GM19025 (cell line): ENCODE data around the gene CD244.

Experiments used
- ATAC-seq: cut with Tn5 transposase; IDR thresholded peaks from one replicate; pipeline ENCODE4 v1.9.1; 2021; ENCODE audit warnings: mild to moderate bottlenecking, low read depth, moderate library complexity; ENCODE audit not compliant: unreplicated experiment

The CD244 gene

DNA sequence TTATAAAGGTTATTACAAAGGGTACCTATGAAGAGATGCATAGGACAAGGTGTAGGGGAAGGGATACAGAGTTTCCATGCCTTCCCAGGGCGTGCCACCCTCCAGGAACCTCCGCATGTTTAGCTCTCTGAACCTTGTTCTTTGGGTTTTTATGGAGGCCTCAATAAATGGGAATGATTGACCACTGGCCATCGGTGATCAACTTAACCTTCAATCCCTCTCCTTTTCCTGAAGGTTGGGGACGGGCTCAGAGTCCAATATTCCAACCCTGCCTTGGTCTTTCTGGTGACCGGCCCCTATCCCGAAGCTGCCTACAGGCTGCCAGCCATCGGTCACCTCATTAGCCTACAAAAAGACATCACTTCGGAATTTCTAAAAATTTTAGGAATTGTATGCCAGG lies 11.7 kb downstream of the CD244 start:
- no peak for ATAC-seq

DNA sequence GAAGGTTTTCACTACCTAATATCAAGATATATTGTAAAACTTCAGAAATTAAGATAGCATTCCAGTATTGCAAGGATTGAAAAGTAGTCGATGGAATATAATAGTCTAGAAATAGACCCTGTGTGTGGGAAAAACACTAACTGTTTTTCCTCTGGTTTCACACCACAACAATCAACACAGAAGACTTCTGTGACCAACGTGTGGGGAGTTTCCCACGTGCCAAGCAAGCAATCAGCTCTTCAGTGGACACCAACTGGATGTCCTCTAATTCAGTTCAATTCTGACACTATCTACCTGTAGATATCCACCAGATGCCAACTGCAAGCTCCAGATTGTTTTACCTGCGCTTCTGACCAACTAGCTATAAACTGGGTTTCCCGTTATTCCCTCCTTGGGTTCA lies 12.1 kb downstream of the CD244 start:
- no peak for ATAC-seq

DNA sequence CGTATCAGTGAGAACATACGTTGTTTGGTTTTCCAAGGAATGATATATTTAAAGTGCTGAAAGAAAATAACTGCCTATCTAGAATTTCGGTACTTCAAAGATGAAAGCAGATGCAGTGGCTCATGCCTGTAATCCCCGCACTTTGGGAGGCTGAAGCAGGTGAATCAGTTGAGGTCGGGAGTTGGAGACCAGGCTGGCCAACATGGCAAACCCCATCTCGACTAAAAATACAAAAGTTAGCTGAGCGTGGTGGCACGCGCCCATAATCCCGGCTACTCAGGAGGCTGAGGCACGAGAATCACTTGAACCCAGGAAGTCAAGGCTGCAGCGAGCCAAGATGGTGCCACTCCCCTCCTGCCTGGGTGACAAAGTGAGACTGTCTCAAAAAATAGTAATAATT lies 16.4 kb downstream of the CD244 start:
- no peak for ATAC-seq

DNA sequence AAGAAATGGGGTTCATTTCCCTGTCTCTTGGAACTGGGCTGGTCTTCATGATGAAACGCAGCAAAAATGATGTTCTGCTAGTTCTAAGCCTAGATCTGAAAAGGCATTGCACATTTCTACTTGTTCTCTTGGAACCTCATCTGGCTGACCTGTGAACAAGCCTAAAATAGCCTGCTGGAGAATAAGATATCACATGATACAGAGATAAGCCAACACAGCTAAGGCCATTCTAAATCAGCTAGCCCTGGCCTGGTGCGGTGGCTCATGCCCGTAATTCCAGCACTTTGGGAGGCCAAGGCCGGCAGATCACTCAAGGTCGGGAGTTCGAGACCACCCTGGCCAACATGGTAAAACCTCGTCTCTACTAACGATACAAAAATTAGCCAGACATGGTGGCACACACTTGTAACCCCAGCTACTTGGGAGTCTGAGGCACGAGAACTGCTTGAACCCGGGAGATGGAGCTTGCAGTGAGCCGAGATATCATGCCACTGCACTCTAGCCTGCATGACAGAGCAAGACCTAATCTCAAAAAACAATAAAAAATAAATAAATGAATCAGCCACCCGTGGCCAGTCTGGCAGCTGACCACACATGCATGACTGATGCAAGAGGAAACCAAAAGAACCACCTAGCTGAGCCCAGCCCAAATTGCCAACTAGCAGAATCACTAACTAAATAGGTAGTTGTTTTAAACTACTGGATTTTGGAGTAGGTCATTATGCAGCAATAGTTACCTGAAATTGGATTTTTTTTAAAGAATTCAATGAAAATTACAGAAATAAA lies 18.0 kb downstream of the CD244 start:
- ATAC-seq = no peak

DNA sequence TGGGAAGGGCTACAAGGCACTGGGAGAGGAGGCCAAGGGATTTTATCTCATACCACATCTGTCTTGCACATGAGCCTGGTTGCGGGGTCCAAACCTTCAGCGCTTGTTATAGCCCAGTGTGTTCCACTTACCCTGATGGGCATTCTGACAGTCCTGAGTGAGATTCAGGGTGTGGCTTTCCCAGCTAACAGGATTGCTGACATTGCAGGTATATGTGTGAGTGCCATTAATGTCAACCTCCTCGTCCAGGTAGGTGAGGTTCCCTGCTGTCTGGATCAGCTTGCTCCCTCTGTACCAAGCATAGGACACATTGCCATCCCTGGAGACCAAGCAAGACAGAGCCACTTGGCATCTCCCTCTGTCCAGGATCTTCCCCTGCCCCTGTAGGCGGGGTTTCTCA lies 21.6 kb downstream of the CD244 start:
- ATAC-seq = no peak

DNA sequence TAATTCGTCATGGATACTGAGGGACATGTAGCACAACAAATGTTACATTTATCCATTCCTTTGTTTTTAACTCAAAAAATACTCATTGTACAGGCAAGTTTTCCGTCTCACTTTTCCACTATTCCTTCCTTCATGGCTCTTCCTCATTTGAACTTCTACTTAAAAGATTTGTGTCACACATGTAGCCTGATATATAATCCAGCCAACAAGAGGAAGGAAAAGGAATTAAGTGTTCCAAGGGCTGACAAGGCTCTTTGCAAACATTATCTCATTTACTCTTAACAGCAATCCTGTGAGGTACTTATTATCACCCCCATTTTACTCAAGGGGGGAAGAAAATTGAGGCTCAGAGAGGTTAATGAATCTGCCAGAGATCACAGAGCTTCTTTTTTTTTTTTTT lies 22.9 kb downstream of the CD244 start:
- ATAC-seq = no peak

DNA sequence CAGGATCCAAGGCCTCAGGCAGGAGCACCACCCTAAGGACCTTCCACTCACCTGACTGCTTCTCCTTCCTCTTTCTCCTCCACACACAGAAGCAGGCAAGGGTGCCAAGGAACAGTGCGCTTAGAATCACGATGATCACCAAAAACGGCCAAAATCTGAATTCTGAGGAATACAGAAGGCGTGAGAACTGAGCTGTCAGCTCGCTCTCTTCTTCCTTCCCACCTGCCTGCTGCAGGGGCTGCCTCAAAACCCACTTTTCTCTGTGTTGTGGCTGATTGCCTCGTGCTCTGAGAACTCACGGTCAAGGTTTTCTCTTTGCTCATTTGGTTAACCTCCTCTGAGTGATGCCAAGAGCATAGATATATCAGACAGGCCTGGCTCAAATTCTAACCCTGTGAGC lies 23.8 kb downstream of the CD244 start:
- no peak for ATAC-seq

DNA sequence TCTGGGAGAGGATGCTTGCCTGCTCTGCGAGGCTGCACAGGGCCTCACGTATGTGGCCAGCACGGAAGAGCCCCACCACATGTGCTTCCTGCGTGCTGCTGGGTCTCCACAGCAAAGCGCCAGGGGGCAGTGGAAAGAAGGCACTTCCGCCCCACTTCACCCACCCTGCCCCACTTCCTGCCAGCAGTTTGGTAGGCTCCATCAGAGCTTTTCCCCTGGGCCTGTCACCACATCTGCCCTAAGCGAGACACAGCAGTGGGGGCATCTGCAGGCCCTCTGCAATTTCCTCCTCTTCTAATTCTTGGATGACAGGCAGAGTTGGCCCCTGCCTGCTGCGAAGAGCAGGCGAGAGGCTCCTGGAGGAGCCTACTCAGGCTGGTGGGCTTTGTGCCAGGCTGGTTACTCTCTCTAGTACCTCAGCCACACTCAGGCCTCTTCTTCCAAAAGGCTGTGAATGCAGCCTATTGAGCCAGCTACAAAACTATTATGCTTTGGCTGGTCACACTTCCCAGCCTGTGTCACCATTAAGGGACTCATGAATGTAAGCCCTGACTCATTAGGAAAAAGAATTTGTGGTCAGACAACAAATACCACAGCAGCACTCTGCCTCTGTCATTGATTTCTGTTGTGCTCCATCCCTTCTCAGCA lies 25.0 kb downstream of the CD244 start:
- peak; percentile 66 for ATAC-seq

DNA sequence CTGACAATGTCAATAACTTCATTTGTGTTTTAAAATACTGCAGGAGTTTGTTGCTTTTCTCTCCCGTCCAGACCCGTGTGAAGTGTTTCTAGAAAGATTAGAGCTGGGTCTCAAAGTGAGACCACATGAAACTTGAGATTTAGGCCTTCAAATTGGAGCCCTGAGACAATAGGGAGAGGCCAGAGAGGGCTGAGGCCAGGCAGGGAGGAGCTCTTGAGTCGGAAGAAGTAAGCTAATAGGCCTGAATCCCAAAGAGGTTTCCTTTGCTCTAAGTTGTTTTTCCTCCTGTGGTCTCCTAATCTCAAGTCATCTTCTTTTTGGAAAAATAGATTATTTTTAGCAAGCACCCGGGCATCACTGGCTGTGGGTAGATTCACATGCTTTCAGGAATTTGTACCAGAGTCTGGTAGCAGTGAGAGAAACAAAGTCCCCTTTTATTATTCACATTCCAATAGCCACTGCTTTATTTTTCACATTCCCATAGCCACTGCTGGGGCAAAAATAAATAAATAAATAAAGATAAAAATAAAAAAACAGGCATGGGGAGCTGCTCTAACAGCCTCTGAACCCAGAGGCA lies 25.6 kb downstream of the CD244 start:
- no peak for ATAC-seq

DNA sequence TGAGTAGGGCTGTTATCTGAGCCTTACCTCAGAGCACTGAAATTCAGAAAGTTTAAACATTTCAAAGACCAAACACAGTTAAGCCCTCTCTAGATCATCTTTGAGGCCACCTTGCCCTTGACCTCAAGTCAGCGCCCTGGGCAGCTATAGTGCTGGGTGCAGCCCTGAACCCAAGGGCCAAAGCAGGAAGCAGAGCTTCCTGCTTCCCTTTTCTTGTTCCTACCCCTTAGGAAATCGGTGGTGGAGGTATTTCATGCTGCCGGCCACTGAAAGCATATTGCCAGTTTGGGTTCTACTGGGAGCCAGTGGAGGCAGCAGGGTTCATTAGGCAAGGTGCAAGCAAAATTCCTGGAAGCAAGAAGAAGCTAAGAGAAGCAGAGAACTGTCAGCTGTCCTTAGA lies 26.1 kb downstream of the CD244 start:
- no peak for ATAC-seq

DNA sequence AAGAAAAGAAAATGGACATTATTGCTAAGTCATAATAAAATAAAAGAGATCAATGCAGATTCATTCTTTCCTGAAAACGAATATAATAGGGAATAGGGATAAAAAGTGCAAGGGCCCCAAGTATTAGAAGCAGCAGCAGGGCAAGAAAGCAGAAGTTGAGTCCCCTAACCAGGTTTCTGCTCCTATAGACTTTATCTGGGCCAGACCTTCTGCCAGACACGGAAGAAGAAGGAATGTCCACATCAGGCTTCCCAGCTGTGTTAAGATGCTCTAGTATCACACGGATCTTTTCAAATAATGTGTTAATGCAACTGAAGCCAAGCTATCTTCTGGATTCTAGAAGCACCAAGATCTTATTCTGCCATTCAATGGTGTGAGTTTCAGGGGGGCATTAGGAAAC lies 26.9 kb downstream of the CD244 start:
- no peak for ATAC-seq

DNA sequence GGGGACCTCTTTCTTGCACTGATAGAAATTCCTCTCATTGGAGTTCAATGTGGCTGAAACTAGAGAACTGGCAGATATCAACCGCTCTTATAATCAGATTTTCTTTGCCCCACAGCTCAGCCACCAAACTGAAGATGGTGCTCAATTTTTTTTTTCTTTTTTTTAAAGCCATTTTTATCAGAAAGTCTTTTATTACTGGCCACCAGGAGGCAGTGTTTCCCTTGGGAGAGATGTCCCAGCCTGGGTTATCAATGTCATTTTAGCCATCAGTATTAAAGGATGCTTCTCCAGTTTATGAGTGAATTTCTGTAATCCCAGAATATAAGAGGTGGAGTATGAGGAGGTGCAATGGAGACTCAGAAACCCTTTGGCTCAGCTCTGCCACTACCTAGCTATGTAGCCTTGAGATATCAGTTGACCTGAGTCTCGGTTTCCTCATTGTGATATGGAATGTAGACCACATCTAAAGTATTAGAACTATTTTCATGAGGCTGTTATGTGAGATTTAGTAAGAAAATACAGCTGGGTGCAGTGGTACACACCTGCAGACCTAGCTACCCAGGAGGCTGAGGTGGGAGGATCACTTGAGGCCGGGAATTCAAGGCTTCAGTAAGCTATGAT lies 27.6 kb downstream of the CD244 start:
- no peak for ATAC-seq

DNA sequence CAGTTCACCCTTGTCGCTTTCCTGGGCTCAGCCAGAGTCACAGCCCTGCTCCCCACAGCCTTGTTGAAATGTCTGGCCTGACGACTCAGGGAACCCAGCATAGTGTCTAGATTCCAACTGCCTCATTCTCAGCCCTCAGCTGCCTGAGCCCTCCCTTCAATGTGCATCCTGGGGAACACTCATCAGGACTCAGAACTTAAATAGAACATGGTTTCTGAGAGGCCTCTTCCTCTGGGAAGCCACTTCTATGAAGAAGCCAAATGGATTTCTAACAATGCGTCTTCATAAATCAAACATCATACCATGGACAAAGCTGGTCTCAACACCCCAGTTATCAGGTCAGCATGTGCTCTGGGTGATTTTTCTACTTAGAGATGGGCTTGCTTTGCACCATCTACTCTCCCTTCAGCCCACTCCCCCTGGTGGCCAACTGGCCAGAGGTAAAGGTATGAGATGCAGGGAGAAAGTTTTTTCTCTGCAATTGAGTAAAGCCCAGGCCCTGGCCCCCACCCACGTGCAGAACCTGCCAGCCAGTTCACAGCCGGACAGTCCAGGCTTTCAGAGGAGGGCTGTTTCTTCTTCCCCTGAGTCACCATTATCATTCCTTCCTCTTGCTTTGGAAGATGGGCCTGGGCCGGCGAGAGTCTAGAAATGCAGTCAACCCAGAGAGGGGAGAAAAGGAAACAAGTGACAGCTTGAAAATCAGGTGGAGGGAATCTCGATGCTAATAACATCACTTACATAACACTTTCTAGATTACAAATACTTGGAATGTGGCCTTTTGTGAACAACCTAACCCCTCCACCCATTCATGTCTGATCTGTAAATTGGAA lies 32.1 kb downstream of the CD244 start:
- ATAC-seq = no peak

DNA sequence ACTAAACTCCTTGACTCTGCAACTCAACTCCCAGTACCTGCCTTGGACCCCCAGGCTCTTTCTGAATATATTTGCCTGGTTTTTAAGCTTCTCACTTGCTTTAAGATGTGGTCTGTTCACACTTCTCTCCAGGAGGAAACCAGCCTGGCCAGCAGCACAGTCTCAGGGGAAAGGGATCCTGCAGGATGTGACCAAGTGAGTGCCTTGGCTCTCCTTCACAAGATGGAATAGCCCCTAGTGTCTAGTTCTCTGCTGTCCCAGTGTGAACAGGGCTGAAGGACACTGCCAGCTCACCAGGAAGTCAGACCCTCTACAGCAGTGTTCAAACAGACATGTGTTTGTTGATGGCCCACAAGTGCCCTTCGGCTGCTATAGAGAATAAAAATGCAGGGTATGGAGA lies 32.9 kb downstream of the CD244 start:
- no peak for ATAC-seq

DNA sequence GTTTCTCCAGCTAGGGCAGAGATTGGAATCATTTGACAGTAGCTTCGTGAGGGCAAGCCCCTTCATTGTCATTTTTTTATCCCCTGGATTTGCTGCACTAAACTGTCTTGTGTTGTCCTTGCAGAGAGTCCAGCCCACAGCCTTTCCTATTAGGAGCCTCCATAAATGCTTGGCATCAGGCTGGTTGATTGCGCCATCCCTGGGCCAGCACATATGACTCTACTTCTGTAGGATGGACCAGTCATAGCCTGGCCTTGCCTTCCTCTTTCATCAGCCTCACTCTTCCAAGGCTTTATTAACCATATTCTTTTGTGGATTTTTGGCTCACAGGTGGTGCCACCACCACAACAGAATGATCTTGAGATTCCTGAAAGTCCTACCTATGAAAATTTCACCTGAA lies 35.3 kb downstream of the CD244 start:
- ATAC-seq = no peak

DNA sequence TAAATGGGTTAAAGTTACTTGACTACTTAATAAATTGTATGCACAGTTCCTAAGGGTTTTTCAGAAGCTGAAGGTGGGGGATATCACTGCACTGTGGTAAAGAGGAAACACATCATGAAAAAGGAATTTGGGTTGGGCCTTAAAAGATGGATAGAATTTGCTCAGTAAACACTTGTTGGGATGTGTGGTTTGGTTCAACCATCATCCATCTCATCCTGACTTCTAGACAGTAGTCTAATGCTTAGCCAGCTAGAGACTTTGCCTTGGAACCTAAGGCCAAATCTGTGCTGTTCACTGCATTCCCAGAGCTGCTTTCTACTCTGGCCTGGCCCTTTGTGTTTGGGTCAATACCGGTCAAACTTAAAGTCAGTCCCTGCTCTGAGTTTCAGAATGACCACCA lies 36.1 kb downstream of the CD244 start:
- ATAC-seq = no peak

DNA sequence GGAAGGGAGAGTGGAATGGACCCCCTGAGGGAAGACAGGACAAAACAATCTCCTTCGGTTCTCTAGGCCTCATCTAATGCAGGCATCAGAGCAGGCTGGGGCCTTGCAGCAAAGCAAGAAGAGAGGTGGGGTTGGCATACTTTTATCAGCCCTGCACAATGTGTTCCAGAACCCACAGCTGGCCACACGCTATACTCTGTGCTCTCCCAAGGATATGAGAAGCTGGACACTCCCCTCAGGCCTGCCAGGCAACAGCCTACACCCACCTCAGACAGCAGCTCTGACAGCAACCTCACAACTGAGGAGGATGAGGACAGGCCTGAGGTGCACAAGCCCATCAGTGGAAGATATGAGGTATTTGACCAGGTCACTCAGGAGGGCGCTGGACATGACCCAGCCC lies 39.4 kb downstream of the CD244 start:
- no peak for ATAC-seq

DNA sequence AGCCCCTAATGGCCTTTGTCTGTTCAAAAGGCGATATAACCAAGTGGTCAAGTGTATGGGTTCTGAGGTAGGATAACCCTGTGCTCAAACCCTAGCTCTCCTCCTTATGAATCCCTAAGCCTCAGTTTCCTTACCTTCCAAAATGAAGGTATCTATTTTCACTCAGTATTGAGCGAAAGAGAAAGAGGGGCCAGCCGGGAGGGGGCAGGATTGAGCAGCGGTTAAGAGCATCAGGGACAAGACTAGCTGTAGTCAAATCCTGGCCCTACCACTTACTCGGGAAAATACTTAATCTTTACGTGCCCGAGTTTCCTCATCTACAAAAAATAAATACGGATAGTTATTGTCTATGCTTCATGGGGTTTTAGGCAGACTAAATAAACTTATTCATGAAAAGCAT lies 41.1 kb downstream of the CD244 start:
- no peak for ATAC-seq

DNA sequence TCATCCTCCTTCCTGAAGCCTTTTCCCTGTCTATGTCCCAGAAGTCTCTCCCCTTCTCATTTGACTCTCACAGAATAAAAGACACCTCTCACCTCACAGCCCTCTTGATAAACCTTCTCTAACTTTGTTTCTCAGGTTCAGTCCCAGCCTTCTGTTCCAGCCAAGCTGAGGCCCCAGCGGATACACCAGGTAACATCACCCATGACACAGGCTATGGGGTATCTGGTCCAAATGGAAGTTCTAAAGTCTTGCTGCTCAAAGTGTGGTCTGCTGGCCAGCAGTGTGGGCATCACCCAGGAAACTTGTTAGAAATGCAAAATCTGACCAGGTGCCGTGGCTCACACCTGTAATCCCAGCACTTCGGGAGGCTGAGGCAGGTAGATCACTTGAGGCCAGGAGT lies 43.5 kb downstream of the CD244 start:
- ATAC-seq = no peak

DNA sequence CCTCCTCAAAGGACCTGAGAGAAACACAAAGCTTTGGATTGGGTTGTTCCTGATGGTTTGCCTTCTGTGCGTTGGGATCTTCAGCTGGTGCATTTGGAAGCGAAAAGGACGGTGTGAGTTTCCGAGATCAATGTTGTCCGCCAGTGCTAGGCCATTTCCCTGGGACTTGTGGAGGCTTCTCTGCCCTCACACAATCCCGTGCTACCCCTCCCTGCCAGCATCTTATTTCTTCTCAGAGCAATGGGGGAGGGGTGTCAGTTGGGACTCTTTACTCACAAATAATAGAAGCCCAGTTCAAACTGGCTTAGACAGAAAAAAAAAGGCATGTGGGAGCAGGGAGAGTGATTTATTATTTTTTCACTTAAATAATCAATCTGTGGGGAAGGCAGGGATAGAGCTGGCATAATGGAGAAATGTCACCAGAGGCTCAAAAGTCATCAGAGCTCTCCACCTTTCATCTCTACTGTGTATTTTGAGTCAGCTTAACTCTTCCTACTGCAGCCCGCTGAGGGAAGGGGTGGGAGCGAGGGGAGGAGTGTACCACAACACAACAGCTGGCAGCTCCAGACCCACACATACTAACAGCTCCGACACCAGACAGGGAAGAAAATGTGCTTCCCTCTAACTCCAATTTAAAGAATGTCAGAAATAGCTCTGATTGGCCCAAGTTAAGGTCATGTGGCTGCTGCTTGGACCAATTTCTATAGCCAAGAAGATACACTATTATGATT lies 44.3 kb downstream of the CD244 start:
- ATAC-seq = no peak
